ENCODE measurements around the gene HIBADH. TPM values are rescaled to one million over a fixed set of nuclear protein-coding genes. Genes with fewer than 3 reads are reported as not detected.

Gene HIBADH
- total RNA-seq, 2 experiments from 2014 or later = 19.2 to 24.0 TPM

- H3K4me3 ChIP-seq (ENCODE audit: low read depth, low read length, poor library complexity, severe bottlenecking) = no peak overlapping the region
- H2AFZ ChIP-seq (ENCODE audit: low read length) = no peak overlapping the region
- intact Hi-C loops (cut with micrococcal nuclease; ENCODE audit: unreplicated experiment) = no loop called here
- H3K9me2 ChIP-seq (ENCODE audit: insufficient read depth, low read length) = no peaks in the 10 kb centered on the region
- DNase-seq (ENCODE audit: low spot score) = no peak
- H3K9me3 ChIP-seq (ENCODE audit: low read length) = no peaks in the 10 kb centered on the region
- no peak for TF ChIP-seq CTCF (conservative IDR thresholded peaks at IDR 0.05; ENCODE audit: low read length)
- no peak for TF ChIP-seq EZH2phosphoT487 (IDR thresholded peaks at IDR 0.05; ENCODE audit: borderline replicate concordance, low read depth, low read length)
- H3K79me2 ChIP-seq (ENCODE audit: insufficient read depth, low read depth, low read length) = no peaks in the 10 kb centered on the region
- peaks cover 10% of the 10 kb centered on the region for H3K4me1 ChIP-seq (ENCODE audit: insufficient read depth, low read length, poor library complexity, severe bottlenecking)
- H3K36me3 ChIP-seq (ENCODE audit: insufficient read depth, low read length) = no peaks in the 10 kb centered on the region
- CTCF ChIA-PET (ENCODE audit: unreplicated experiment) = no interaction called here
- H3K27ac ChIP-seq (ENCODE audit: low read depth, low read length, poor library complexity, severe bottlenecking) = no peak overlapping the region
- no peak overlapping the region for H3K4me2 ChIP-seq (ENCODE audit: low read length)
- BruUV-seq (replicated peaks) = no TSS peak
- POLR2A ChIA-PET = no interaction called here
- no peaks in the 10 kb centered on the region for H4K20me1 ChIP-seq (ENCODE audit: insufficient read depth, low read length)
Measured at GRCh38 chr7:27685209-27685608, 22.5 kb upstream of the HIBADH start.

- CTCF ChIA-PET (ENCODE audit: unreplicated experiment) = no interaction called here
Measured at GRCh38 chr7:27684491-27684890, 21.8 kb upstream of the HIBADH start.

GRCh38 chr7:27680610-27681009, 17.9 kb upstream of the HIBADH start:
- DNase-seq (ENCODE audit: low spot score) = no peak
- Histone ChIP-seq H3K79me2 (ENCODE audit: insufficient read depth, low read depth, low read length) (no peaks in the 10 kb centered on the region), H3K4me3 (ENCODE audit: low read depth, low read length, poor library complexity, severe bottlenecking) (no peak overlapping the region), H3K4me2 (ENCODE audit: low read length) (no peak overlapping the region), H4K20me1 (ENCODE audit: insufficient read depth, low read length) (no peaks in the 10 kb centered on the region), H2AFZ (ENCODE audit: low read length) (no peak overlapping the region), H3K9me2 (ENCODE audit: insufficient read depth, low read length) (no peaks in the 10 kb centered on the region), H3K4me1 (ENCODE audit: insufficient read depth, low read length, poor library complexity, severe bottlenecking) (no peaks in the 10 kb centered on the region), H3K36me3 (ENCODE audit: insufficient read depth, low read length) (no peaks in the 10 kb centered on the region), H3K9me3 (ENCODE audit: low read length) (no peaks in the 10 kb centered on the region), H3K27ac (ENCODE audit: low read depth, low read length, poor library complexity, severe bottlenecking) (no peak overlapping the region)
- POLR2A ChIA-PET = no interaction called here
- no TSS peak for BruUV-seq (replicated peaks)
- intact Hi-C loops (cut with micrococcal nuclease; ENCODE audit: unreplicated experiment) = no loop called here
- CTCF ChIA-PET (ENCODE audit: unreplicated experiment) = no interaction called here
- TF ChIP-seq EZH2phosphoT487 (IDR thresholded peaks at IDR 0.05; ENCODE audit: borderline replicate concordance, low read depth, low read length) (no peak), CTCF (conservative IDR thresholded peaks at IDR 0.05; ENCODE audit: low read length) (no peak)

More at GRCh38 chr7:27684491-27684890, 21.8 kb upstream of the HIBADH start:
- H4K20me1 ChIP-seq (ENCODE audit: insufficient read depth, low read length) = no peaks in the 10 kb centered on the region
- H3K9me3 ChIP-seq (ENCODE audit: low read length) = no peaks in the 10 kb centered on the region
- H3K4me2 ChIP-seq (ENCODE audit: low read length) = no peak overlapping the region
- intact Hi-C loops (cut with micrococcal nuclease; ENCODE audit: unreplicated experiment) = no loop called here
- H2AFZ ChIP-seq (ENCODE audit: low read length) = no peak overlapping the region
- no peaks in the 10 kb centered on the region for H3K79me2 ChIP-seq (ENCODE audit: insufficient read depth, low read depth, low read length)
- TF ChIP-seq EZH2phosphoT487 (IDR thresholded peaks at IDR 0.05; ENCODE audit: borderline replicate concordance, low read depth, low read length) (no peak), CTCF (conservative IDR thresholded peaks at IDR 0.05; ENCODE audit: low read length) (no peak)
- DNase-seq (ENCODE audit: low spot score) = no peak
- POLR2A ChIA-PET = no interaction called here
- peaks cover 3% of the 10 kb centered on the region for H3K4me1 ChIP-seq (ENCODE audit: insufficient read depth, low read length, poor library complexity, severe bottlenecking)
- no peaks in the 10 kb centered on the region for H3K36me3 ChIP-seq (ENCODE audit: insufficient read depth, low read length)
- H3K27ac ChIP-seq (ENCODE audit: low read depth, low read length, poor library complexity, severe bottlenecking) = no peak overlapping the region
- no TSS peak for BruUV-seq (replicated peaks)
- H3K4me3 ChIP-seq (ENCODE audit: low read depth, low read length, poor library complexity, severe bottlenecking) = no peak overlapping the region
- H3K9me2 ChIP-seq (ENCODE audit: insufficient read depth, low read length) = no peaks in the 10 kb centered on the region
